Measurements from ENCODE around the gene ZNF385B.

The ZNF385B gene

GRCh38 chr2:179393481-179393880, 467.9 kb downstream of the ZNF385B start:
- peak; percentile 61 for DNase-seq (ENCODE audit: low read depth, low spot score)

Measured in astrocyte of the hippocampus (primary cell).